Esophagus muscularis mucosa (tissue), 3 donors: Measurements from ENCODE around the gene TENM3.

Experiments
- POLR2A ChIP-seq: fragments of 450-650 bp; IDR thresholded peaks from one replicate; pipeline ENCODE4 v1.6.1; 2017; ENCODE audit warnings: antibody characterized with exemption, moderate library complexity, mild to moderate bottlenecking, low read depth
- TF ChIP-seq, protein P1 (sequence below), 3 experiments: fragments of 200-600 bp in 2 of 3; fragments of 450-650 bp in 1 of 3; sonication (generic) in 2 of 3; IDR thresholded peaks; one replicate each; pipeline ENCODE4 v1.5.1; 2017 to 2019; ENCODE audit warnings: antibody characterized with exemption in 3 of 3, mild to moderate bottlenecking in 2 of 3, moderate library complexity in 1 of 3

DNA sequence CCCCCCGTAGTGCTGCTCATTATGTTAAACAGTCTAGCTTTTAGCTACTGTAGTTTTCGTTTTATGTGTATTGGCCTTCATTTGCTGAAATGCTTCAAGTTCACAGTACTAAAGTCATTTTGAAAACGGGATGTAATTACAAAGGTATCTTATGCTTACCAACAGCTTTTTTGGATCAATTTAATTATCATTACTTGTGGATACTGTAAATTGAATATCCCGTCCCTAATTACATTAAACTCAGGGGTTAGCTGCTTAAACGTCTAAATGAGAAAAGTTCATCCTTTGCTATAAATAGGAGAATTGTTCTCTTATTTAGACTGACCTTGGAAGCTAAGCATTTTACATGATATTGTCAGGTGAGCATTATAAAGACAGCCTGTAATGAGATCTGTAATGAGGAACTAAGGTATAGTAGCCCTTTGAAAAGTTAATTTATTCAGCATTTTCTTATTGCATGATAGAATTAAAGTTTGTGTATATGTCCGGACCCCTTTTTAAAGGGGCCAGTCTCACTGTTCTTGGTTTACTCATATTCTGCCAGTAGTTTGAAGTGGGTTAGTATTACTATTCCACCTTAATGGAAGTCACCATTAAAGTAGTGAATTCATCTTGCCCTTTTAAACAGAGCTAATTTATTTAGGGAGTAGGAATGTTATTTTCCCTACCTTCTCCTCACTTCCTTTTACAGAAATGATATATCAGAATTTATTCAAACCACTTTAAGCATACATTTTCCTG, 252.6 kb downstream of the TENM3 start:
- TF ChIP-seq, protein P1, sequence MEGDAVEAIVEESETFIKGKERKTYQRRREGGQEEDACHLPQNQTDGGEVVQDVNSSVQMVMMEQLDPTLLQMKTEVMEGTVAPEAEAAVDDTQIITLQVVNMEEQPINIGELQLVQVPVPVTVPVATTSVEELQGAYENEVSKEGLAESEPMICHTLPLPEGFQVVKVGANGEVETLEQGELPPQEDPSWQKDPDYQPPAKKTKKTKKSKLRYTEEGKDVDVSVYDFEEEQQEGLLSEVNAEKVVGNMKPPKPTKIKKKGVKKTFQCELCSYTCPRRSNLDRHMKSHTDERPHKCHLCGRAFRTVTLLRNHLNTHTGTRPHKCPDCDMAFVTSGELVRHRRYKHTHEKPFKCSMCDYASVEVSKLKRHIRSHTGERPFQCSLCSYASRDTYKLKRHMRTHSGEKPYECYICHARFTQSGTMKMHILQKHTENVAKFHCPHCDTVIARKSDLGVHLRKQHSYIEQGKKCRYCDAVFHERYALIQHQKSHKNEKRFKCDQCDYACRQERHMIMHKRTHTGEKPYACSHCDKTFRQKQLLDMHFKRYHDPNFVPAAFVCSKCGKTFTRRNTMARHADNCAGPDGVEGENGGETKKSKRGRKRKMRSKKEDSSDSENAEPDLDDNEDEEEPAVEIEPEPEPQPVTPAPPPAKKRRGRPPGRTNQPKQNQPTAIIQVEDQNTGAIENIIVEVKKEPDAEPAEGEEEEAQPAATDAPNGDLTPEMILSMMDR (IDR thresholded peaks at IDR 0.05), result no peak
- no peak for TF ChIP-seq POLR2A
